ENCODE measurements around the gene NDUFS4. TPM values are rescaled to one million over a fixed set of nuclear protein-coding genes. Genes with fewer than 3 reads are reported as not detected.

The NDUFS4 gene
- total and polyA plus RNA-seq, 2 of the 4 experiments (the other 2 are of a cell fraction): 34.2 to 70.1 TPM

DNA sequence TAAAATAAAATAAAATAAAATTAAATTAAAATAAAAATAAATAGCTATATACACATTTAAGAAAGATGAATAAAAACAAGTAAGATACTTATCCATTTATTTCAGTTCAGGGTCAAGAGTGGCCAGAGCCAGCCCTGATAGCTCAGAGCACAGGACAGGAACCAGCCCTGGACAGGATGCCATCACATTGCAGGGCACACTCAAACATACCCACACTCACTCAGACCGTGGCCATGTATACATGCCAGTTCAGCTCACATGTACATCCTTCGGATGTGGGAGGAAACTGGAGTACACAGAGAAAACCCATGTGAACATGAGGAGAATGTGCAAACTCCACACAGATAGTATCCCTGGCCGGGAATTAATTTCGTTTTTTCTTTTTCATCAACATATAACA, 21.8 kb downstream of the NDUFS4 start:
- CTCF ChIA-PET: no interaction called here
- WGBS, 2 experiments (ENCODE audit: extremely low coverage in 2 of 2, insufficient read length in 1 of 2): no CpG with 5 or more reads among the region's 4 CpGs
- no peak overlapping the region for H2AK5ac ChIP-seq (ENCODE audit: low read depth, low read length)
- no peak overlapping the region for H2BK5ac ChIP-seq (ENCODE audit: low read depth, low read length, poor library complexity, severe bottlenecking)
- peaks cover 3% of the 10 kb centered on the region for H3K9me1 ChIP-seq (ENCODE audit: insufficient read depth, low read length)
- H4K91ac ChIP-seq (ENCODE audit: insufficient read depth, low read depth, low read length): no peak overlapping the region
- POLR2A ChIA-PET (ENCODE audit: unreplicated experiment): no interaction called here
- peaks cover 3% of the 10 kb centered on the region for H3K36me3 ChIP-seq (ENCODE audit: control insufficient read depth, insufficient read depth, low read length)
- H2AK9ac ChIP-seq (replicated peaks; ENCODE audit: low read depth, low read length, poor library complexity): no peak overlapping the region
- no peaks in the 10 kb centered on the region for H3K27me3 ChIP-seq (ENCODE audit: control insufficient read depth, insufficient read depth, low read length)
- peaks cover 26 to 36% of the 10 kb centered on the region in 2 experiments for H3K79me1 ChIP-seq (ENCODE audit: low read depth in 1 of 2, low read length in 2 of 2)
- H4K8ac ChIP-seq (ENCODE audit: low read depth in 2 of 2, low read length in 2 of 2): no peak overlapping the region
- TF ChIP-seq SMC3 (IDR thresholded peaks at IDR 0.05; ENCODE audit: low read depth, low read length) (no peak), RFX5 (IDR thresholded peaks at IDR 0.05; ENCODE audit: low read depth, low read length) (no peak), MAFK (IDR thresholded peaks at IDR 0.05; ENCODE audit: low read depth, low read length) (no peak), POLR2A (IDR thresholded peaks at IDR 0.05; ENCODE audit: low read depth, low read length) (no peak)
- TF ChIP-seq, protein P1, sequence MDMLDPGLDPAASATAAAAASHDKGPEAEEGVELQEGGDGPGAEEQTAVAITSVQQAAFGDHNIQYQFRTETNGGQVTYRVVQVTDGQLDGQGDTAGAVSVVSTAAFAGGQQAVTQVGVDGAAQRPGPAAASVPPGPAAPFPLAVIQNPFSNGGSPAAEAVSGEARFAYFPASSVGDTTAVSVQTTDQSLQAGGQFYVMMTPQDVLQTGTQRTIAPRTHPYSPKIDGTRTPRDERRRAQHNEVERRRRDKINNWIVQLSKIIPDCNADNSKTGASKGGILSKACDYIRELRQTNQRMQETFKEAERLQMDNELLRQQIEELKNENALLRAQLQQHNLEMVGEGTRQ (IDR thresholded peaks at IDR 0.05; ENCODE audit: low read depth, low read length): no peak
- TF ChIP-seq, protein P2, sequence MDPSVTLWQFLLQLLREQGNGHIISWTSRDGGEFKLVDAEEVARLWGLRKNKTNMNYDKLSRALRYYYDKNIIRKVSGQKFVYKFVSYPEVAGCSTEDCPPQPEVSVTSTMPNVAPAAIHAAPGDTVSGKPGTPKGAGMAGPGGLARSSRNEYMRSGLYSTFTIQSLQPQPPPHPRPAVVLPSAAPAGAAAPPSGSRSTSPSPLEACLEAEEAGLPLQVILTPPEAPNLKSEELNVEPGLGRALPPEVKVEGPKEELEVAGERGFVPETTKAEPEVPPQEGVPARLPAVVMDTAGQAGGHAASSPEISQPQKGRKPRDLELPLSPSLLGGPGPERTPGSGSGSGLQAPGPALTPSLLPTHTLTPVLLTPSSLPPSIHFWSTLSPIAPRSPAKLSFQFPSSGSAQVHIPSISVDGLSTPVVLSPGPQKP (IDR thresholded peaks at IDR 0.05; ENCODE audit: borderline replicate concordance, low read depth, low read length): no peak
- TF ChIP-seq, protein P3, sequence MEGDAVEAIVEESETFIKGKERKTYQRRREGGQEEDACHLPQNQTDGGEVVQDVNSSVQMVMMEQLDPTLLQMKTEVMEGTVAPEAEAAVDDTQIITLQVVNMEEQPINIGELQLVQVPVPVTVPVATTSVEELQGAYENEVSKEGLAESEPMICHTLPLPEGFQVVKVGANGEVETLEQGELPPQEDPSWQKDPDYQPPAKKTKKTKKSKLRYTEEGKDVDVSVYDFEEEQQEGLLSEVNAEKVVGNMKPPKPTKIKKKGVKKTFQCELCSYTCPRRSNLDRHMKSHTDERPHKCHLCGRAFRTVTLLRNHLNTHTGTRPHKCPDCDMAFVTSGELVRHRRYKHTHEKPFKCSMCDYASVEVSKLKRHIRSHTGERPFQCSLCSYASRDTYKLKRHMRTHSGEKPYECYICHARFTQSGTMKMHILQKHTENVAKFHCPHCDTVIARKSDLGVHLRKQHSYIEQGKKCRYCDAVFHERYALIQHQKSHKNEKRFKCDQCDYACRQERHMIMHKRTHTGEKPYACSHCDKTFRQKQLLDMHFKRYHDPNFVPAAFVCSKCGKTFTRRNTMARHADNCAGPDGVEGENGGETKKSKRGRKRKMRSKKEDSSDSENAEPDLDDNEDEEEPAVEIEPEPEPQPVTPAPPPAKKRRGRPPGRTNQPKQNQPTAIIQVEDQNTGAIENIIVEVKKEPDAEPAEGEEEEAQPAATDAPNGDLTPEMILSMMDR (conservative IDR thresholded peaks at IDR 0.05; ENCODE audit: low read depth, low read length): no peak
- H4K20me1 ChIP-seq (ENCODE audit: insufficient read depth, low read length): peaks cover 28% of the 10 kb centered on the region
- ATAC-seq (ENCODE audit: low read depth) (no peak), DNase-seq (no peak)
- no peak overlapping the region for H3K4me3 ChIP-seq (ENCODE audit: insufficient read depth, low read depth, low read length)
- no peak overlapping the region for H3K18ac ChIP-seq (ENCODE audit: low read depth, low read length)
- H2BK20ac ChIP-seq (ENCODE audit: low read depth, low read length): no peak overlapping the region
- H3K4me2 ChIP-seq (ENCODE audit: low read depth, low read length): no peak overlapping the region
- intact Hi-C loops (cut with micrococcal nuclease) (no loop called here), dilution Hi-C loops (cut with HindIII; ENCODE audit: low sequenced_read_pairs, unreplicated experiment) (no loop called here), in situ Hi-C loops (cut with MboI; ENCODE audit: low sequenced_read_pairs) (no loop called here)
- peaks cover 2% of the 10 kb centered on the region; the same call in 1 of the 2 replicates for H3K4me1 ChIP-seq (ENCODE audit: control insufficient read depth, insufficient read depth, low read length)
- no peak overlapping the region for H4K5ac ChIP-seq (ENCODE audit: low read depth, low read length)
- no peak overlapping the region for H2AFZ ChIP-seq (replicated peaks; ENCODE audit: low read length, poor library complexity)
- no peak overlapping the region for H3K56ac ChIP-seq (ENCODE audit: extremely low read depth, insufficient read depth, low read length)
- no peak overlapping the region for H2BK15ac ChIP-seq (ENCODE audit: low read depth, low read length)
- H2BK120ac ChIP-seq (ENCODE audit: low read depth, low read length): no peak overlapping the region
- no peak overlapping the region for H3K9ac ChIP-seq (ENCODE audit: low read depth, low read length)
- no peak overlapping the region for H3K23ac ChIP-seq (ENCODE audit: low read depth, low read length)
- no peak overlapping the region for H3K14ac ChIP-seq (replicated peaks; ENCODE audit: low read depth, low read length)
- no peak overlapping the region; the same call in 1 of the 2 replicates for H3K4ac ChIP-seq (ENCODE audit: low read depth, low read length)
- H3K27ac ChIP-seq (ENCODE audit: insufficient read depth, low read length): no peak overlapping the region
- no peaks in the 10 kb centered on the region for H3K9me3 ChIP-seq (ENCODE audit: control insufficient read depth, insufficient read depth, low read length)
- BruUV-seq (replicated peaks): no TSS peak
